Measurements from ENCODE around the gene SLC37A4. TPM values are rescaled to one million over a fixed set of nuclear protein-coding genes. Genes with fewer than 3 reads are reported as not detected.

Gene SLC37A4
- total and polyA plus RNA-seq, 10 of the 15 experiments (the other 5 are each of a cell fraction or from before 2014, with no cell fraction given): 11.6 to 29.7 (median 20.4) TPM

DNA sequence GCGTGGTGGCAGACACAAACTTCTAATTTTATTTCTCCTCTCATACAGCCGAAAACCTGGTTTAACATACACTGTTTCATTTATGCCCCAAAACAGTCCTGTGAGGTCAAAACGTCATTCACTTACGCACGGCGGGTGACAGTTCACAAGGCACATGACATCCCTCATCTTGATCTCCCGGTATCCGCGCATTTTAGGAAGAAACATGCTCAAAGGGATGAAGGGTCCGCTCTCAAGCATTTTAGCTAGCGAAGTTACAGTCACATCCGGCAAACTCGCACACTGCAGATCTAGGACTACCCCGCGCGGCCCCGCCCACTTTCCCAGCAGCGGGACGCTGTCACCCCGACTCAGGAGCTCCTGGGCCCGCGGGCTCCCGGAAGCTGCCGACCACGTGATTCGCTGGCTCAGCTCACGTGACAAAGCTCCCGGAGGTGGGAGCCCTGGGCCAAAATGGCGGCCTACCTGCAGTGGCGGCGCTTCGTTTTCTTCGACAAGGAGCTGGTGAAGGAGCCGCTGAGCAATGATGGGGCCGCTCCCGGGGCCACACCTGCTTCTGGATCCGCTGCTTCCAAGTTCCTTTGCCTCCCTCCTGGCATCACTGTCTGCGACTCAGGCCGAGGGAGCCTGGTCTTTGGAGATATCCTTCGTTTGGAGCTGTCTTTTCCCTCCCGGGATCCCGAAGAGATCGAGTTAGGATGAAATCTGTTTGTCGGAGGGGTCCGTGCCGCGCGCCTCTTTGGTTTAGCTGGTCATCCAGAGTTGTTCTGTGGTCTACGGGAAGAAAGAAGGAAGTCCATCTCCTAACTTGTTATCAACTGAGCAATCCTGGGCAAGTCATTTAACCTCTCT lies 36.9 kb upstream of the SLC37A4 start, which contains the start of gene VPS11 (continued):
- TF ChIP-seq, protein P1, sequence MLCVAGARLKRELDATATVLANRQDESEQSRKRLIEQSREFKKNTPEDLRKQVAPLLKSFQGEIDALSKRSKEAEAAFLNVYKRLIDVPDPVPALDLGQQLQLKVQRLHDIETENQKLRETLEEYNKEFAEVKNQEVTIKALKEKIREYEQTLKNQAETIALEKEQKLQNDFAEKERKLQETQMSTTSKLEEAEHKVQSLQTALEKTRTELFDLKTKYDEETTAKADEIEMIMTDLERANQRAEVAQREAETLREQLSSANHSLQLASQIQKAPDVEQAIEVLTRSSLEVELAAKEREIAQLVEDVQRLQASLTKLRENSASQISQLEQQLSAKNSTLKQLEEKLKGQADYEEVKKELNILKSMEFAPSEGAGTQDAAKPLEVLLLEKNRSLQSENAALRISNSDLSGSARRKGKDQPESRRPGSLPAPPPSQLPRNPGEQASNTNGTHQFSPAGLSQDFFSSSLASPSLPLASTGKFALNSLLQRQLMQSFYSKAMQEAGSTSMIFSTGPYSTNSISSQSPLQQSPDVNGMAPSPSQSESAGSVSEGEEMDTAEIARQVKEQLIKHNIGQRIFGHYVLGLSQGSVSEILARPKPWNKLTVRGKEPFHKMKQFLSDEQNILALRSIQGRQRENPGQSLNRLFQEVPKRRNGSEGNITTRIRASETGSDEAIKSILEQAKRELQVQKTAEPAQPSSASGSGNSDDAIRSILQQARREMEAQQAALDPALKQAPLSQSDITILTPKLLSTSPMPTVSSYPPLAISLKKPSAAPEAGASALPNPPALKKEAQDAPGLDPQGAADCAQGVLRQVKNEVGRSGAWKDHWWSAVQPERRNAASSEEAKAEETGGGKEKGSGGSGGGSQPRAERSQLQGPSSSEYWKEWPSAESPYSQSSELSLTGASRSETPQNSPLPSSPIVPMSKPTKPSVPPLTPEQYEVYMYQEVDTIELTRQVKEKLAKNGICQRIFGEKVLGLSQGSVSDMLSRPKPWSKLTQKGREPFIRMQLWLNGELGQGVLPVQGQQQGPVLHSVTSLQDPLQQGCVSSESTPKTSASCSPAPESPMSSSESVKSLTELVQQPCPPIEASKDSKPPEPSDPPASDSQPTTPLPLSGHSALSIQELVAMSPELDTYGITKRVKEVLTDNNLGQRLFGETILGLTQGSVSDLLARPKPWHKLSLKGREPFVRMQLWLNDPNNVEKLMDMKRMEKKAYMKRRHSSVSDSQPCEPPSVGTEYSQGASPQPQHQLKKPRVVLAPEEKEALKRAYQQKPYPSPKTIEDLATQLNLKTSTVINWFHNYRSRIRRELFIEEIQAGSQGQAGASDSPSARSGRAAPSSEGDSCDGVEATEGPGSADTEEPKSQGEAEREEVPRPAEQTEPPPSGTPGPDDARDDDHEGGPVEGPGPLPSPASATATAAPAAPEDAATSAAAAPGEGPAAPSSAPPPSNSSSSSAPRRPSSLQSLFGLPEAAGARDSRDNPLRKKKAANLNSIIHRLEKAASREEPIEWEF (IDR thresholded peaks at IDR 0.05; ENCODE audit: insufficient replicate concordance, low read depth, low read length): no peak
- TF ChIP-seq IRF3 (IDR thresholded peaks at IDR 0.05): peak; percentile 55; the same call in 1 of the 2 replicates
- TF ChIP-seq, protein P2, sequence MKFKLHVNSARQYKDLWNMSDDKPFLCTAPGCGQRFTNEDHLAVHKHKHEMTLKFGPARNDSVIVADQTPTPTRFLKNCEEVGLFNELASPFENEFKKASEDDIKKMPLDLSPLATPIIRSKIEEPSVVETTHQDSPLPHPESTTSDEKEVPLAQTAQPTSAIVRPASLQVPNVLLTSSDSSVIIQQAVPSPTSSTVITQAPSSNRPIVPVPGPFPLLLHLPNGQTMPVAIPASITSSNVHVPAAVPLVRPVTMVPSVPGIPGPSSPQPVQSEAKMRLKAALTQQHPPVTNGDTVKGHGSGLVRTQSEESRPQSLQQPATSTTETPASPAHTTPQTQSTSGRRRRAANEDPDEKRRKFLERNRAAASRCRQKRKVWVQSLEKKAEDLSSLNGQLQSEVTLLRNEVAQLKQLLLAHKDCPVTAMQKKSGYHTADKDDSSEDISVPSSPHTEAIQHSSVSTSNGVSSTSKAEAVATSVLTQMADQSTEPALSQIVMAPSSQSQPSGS (IDR thresholded peaks at IDR 0.05; ENCODE audit: low read length): no peak
- TF ChIP-seq, protein P3, sequence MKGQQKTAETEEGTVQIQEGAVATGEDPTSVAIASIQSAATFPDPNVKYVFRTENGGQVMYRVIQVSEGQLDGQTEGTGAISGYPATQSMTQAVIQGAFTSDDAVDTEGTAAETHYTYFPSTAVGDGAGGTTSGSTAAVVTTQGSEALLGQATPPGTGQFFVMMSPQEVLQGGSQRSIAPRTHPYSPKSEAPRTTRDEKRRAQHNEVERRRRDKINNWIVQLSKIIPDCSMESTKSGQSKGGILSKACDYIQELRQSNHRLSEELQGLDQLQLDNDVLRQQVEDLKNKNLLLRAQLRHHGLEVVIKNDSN (IDR thresholded peaks at IDR 0.05; ENCODE audit: borderline replicate concordance, extremely low read length, insufficient read depth, low read depth, low read length): peak; percentile 98
- TF ChIP-seq, protein P4, sequence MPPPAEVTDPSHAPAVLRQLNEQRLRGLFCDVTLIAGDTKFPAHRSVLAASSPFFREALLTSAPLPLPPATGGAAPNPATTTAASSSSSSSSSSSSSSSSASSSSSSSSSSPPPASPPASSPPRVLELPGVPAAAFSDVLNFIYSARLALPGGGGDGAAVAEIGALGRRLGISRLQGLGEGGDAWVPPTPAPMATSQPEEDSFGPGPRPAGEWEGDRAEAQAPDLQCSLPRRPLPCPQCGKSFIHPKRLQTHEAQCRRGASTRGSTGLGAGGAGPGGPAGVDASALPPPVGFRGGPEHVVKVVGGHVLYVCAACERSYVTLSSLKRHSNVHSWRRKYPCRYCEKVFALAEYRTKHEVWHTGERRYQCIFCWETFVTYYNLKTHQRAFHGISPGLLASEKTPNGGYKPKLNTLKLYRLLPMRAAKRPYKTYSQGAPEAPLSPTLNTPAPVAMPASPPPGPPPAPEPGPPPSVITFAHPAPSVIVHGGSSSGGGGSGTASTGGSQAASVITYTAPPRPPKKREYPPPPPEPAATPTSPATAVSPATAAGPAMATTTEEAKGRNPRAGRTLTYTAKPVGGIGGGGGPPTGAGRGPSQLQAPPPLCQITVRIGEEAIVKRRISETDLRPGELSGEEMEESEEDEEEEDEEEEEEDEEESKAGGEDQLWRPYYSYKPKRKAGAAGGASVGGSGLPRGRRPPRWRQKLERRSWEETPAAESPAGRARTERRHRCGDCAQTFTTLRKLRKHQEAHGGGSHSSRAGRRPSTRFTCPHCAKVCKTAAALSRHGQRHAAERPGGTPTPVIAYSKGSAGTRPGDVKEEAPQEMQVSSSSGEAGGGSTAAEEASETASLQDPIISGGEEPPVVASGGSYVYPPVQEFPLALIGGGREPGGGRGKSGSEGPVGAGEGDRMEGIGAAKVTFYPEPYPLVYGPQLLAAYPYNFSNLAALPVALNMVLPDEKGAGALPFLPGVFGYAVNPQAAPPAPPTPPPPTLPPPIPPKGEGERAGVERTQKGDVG (CRISPR knock-in tag; IDR thresholded peaks at IDR 0.05): peak; percentile 57; the same call in 1 of the 2 replicates
- no peak for TF ChIP-seq SUPT20H (IDR thresholded peaks at IDR 0.05; ENCODE audit: borderline replicate concordance, control insufficient read depth, low read depth, low read length)
- TF ChIP-seq SREBF1 (IDR thresholded peaks at IDR 0.05; ENCODE audit: low read length): no peak
- peak; percentile 56 for TF ChIP-seq PML (IDR thresholded peaks at IDR 0.05; ENCODE audit: low read length)
- TF ChIP-seq NR2C2 (IDR thresholded peaks at IDR 0.05; ENCODE audit: borderline replicate concordance, control insufficient read depth, insufficient read length, low read depth): no peak
- TF ChIP-seq, protein P5, sequence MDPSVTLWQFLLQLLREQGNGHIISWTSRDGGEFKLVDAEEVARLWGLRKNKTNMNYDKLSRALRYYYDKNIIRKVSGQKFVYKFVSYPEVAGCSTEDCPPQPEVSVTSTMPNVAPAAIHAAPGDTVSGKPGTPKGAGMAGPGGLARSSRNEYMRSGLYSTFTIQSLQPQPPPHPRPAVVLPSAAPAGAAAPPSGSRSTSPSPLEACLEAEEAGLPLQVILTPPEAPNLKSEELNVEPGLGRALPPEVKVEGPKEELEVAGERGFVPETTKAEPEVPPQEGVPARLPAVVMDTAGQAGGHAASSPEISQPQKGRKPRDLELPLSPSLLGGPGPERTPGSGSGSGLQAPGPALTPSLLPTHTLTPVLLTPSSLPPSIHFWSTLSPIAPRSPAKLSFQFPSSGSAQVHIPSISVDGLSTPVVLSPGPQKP (IDR thresholded peaks at IDR 0.05; ENCODE audit: low read depth, low read length): peak; percentile 77; the same call in 1 of the 2 replicates
- 0 out of 2 replicates have a peak, but pooled peaks have one; percentile 47 for TF ChIP-seq LARP7 (IDR thresholded peaks at IDR 0.05)
- peak; percentile 79 for TF ChIP-seq NBN (IDR thresholded peaks at IDR 0.05)
